ENCODE measurements around the gene MACF1.

MACF1 gene

GRCh38 chr1:39288735-39289465 is 84.4 kb downstream of the MACF1 start:
- TF ChIP-seq CTCF (IDR thresholded peaks at IDR 0.05; ENCODE audit: borderline replicate concordance, control extremely low read depth, extremely low read depth, insufficient read depth, missing control alignments) = no peak
- no peak for DNase-seq (ENCODE audit: low spot score)
- in situ Hi-C loops (cut with MboI; ENCODE audit: low sequenced_read_pairs, unreplicated experiment) = no loop called here

GRCh38 chr1:39292401-39292800 is 87.9 kb downstream of the MACF1 start:
- DNase-seq (ENCODE audit: low spot score) = no peak
- in situ Hi-C loops (cut with MboI; ENCODE audit: low sequenced_read_pairs, unreplicated experiment) = no loop called here
- no peak for TF ChIP-seq CTCF (IDR thresholded peaks at IDR 0.05; ENCODE audit: borderline replicate concordance, control extremely low read depth, extremely low read depth, insufficient read depth, missing control alignments)

GRCh38 chr1:39293375-39294070 is 89.0 kb downstream of the MACF1 start:
- TF ChIP-seq CTCF (IDR thresholded peaks at IDR 0.05; ENCODE audit: borderline replicate concordance, control extremely low read depth, extremely low read depth, insufficient read depth, missing control alignments) = no peak
- no peak for DNase-seq (ENCODE audit: low spot score)
- in situ Hi-C loops (cut with MboI; ENCODE audit: low sequenced_read_pairs, unreplicated experiment) = no loop called here

GRCh38 chr1:39294531-39294930 is 90.0 kb downstream of the MACF1 start:
- no peak for TF ChIP-seq CTCF (IDR thresholded peaks at IDR 0.05; ENCODE audit: borderline replicate concordance, control extremely low read depth, extremely low read depth, insufficient read depth, missing control alignments)
- in situ Hi-C loops (cut with MboI; ENCODE audit: low sequenced_read_pairs, unreplicated experiment) = no loop called here
- DNase-seq (ENCODE audit: low spot score) = no peak

- TF ChIP-seq CTCF (IDR thresholded peaks at IDR 0.05; ENCODE audit: borderline replicate concordance, control extremely low read depth, extremely low read depth, insufficient read depth, missing control alignments) = no peak
- in situ Hi-C loops (cut with MboI; ENCODE audit: low sequenced_read_pairs, unreplicated experiment) = no loop called here
- DNase-seq (ENCODE audit: low spot score) = no peak
These were observed 91.4 kb downstream of the MACF1 start for GRCh38 chr1:39295901-39296300.

- in situ Hi-C loops (cut with MboI; ENCODE audit: low sequenced_read_pairs, unreplicated experiment) = no loop called here
- no peak for TF ChIP-seq CTCF (IDR thresholded peaks at IDR 0.05; ENCODE audit: borderline replicate concordance, control extremely low read depth, extremely low read depth, insufficient read depth, missing control alignments)
- DNase-seq (ENCODE audit: low spot score) = no peak
These were observed 93.1 kb downstream of the MACF1 start for GRCh38 chr1:39297551-39297950.

All from GM13976 (cell line).